HEK293 (cell line): ENCODE results near the gene EIF3M.

Experiments
- CTCF ChIA-PET: fragments of 350-600 bp; formaldehyde crosslinking; extraction: SDS; loops from one replicate; lab custom pipeline; 2021; ENCODE audit warnings: antibody characterized with exemption; lab: Yijun Ruan, JAX
- POLR2A ChIA-PET: fragments of 300-600 bp; formaldehyde crosslinking; extraction: SDS; loops from one replicate; lab custom pipeline; 2020; ENCODE audit warnings: antibody characterized with exemption, inconsistent platforms; lab: Yijun Ruan, JAX
- H3K27ac ChIP-seq: fragments of 200-500 bp; sonication (Bioruptor generic); 2 replicates; pipeline ENCODE4 v1.5.1; 2014; ENCODE audit warnings: low read depth, low read length, control low read depth, inconsistent platforms; ENCODE audit errors: extremely low read depth
- H3K36me3 ChIP-seq, 2 experiments: fragments of 200-500 bp in 1 of 2; sonication (Bioruptor generic) in 1 of 2; 1 replicate in 1 of 2; 2 replicates in 1 of 2; pipeline ENCODE4 v1.5.1; 2014 to 2017; ENCODE audit warnings: inconsistent platforms in 2 of 2, low read length in 2 of 2; ENCODE audit not compliant: control insufficient read depth in 2 of 2, insufficient read depth in 1 of 2
- H3K4me1 ChIP-seq: fragments of 200-500 bp; sonication (Bioruptor generic); 2 replicates; pipeline ENCODE4 v1.5.1; 2014; ENCODE audit warnings: mild to moderate bottlenecking, low read length, inconsistent platforms; ENCODE audit not compliant: control insufficient read depth, insufficient read depth
- H3K4me3 ChIP-seq: 2 replicates; pipeline ENCODE4 v1.5.1; 2011; ENCODE audit warnings: low read depth, mild to moderate bottlenecking, control low read depth, low read length, moderate library complexity
- H3K9me3 ChIP-seq: fragments of 200-500 bp; sonication (Bioruptor generic); 2 replicates; pipeline ENCODE4 v1.5.1; 2014; ENCODE audit warnings: low read depth, low read length, inconsistent platforms; ENCODE audit not compliant: control insufficient read depth, insufficient read depth
- HOXA7 ChIP-seq: sonication (generic); formaldehyde crosslinking; IDR thresholded peaks from 2 replicates; pipeline ENCODE4 v1.8.1; 2022; ENCODE audit warnings: missing genetic modification reagents, borderline replicate concordance
- KLF1 ChIP-seq: fragments of 450-650 bp; formaldehyde crosslinking; IDR thresholded peaks from 2 replicates; pipeline ENCODE4 v1.5.1; 2016; ENCODE audit warnings: missing biosample characterization, missing genetic modification characterization
- ZEB2 ChIP-seq: fragments of 450-650 bp; formaldehyde crosslinking; IDR thresholded peaks from 2 replicates; pipeline ENCODE4 v1.5.1; 2016; ENCODE audit warnings: missing biosample characterization, missing genetic modification characterization
- ZNF10 ChIP-seq: fragments of 450-650 bp; formaldehyde crosslinking; IDR thresholded peaks from 2 replicates; pipeline ENCODE4 v1.5.1; 2017; ENCODE audit warnings: missing biosample characterization, missing genetic modification characterization
- ZNF133 ChIP-seq: fragments of 450-650 bp; formaldehyde crosslinking; IDR thresholded peaks from 2 replicates; pipeline ENCODE4 v1.5.1; 2016; ENCODE audit warnings: missing biosample characterization, missing genetic modification characterization
- ZNF335 ChIP-seq: fragments of 450-650 bp; formaldehyde crosslinking; conservative IDR thresholded peaks from 2 replicates; pipeline ENCODE4 v1.5.1; 2016; ENCODE audit warnings: missing biosample characterization, missing genetic modification characterization
- ZNF585B ChIP-seq: fragments of 450-650 bp; formaldehyde crosslinking; IDR thresholded peaks from 2 replicates; pipeline ENCODE4 v1.5.1; 2016; ENCODE audit warnings: missing biosample characterization, missing genetic modification characterization
- ZNF660 ChIP-seq: fragments of 450-650 bp; IDR thresholded peaks from 2 replicates; pipeline ENCODE4 v1.5.1; 2018; ENCODE audit warnings: missing biosample characterization, mild to moderate bottlenecking, missing genetic modification characterization
- TF ChIP-seq, protein P1 (sequence below): fragments of 450-650 bp; formaldehyde crosslinking; IDR thresholded peaks from 2 replicates; pipeline ENCODE4 v1.5.1; 2016; ENCODE audit warnings: missing biosample characterization, missing genetic modification characterization
- TF ChIP-seq, protein P2 (sequence below): fragments of 450-650 bp; formaldehyde crosslinking; IDR thresholded peaks from 2 replicates; pipeline ENCODE4 v1.5.1; 2016; ENCODE audit warnings: missing biosample characterization, missing genetic modification characterization, borderline replicate concordance
- TF ChIP-seq, protein P3 (sequence below): fragments of 450-650 bp; formaldehyde crosslinking; IDR thresholded peaks from 2 replicates; pipeline ENCODE4 v1.5.1; 2017; ENCODE audit warnings: missing biosample characterization, missing genetic modification characterization
- TF ChIP-seq, protein P4 (sequence below): fragments of 450-650 bp; formaldehyde crosslinking; IDR thresholded peaks from 2 replicates; pipeline ENCODE4 v1.5.1; 2016; ENCODE audit warnings: missing biosample characterization, missing genetic modification characterization
- TF ChIP-seq, protein P5 (sequence below): fragments of 450-650 bp; formaldehyde crosslinking; IDR thresholded peaks from 2 replicates; pipeline ENCODE4 v1.5.1; 2016; ENCODE audit warnings: missing biosample characterization, missing genetic modification characterization

The EIF3M gene

DNA sequence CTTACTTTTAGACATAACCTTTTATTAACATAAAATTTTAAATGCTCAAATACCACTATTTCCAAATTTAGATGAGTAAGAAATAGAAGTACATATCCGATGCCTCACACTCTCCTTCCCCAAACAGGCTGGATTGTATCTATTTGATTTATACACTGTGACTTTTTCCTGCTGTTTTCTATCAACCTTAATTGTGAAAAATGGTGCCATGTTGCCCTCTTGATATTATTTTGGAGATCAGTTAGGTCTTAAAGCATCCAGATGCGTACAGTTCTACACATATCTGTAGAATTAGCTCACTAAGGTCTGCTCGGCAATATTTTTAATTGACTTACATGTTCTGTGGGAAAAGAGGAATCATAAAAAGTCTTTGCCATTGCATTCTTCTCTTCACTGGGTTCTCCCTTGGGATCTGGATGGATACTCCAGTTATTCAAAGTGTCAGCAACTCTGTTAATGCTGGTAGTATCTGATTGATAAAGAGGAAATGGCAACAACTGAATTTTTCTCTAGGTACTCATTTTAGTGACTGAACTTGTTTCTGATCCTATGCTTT is 27.2 kb downstream of the EIF3M start:
- POLR2A ChIA-PET: no interaction called here
- CTCF ChIA-PET: interaction anchor here (0.6 kb wide), 1 partner anchor 16 kb away, joined by 3 read pairs; no protein-coding TSS in a partner anchor
- Histone ChIP-seq H3K27ac (no peak overlapping the region), H3K4me3 (no peak overlapping the region), H3K4me1 (no peaks in the 10 kb centered on the region), H3K9me3 (no peaks in the 10 kb centered on the region), H3K36me3 (peaks cover 0 to 4% of the 10 kb centered on the region in 2 experiments; a peak in 1 of 3 replicates)
- TF ChIP-seq ZNF10 (tag by site-specific recombination): no peak
- TF ChIP-seq, protein P1, sequence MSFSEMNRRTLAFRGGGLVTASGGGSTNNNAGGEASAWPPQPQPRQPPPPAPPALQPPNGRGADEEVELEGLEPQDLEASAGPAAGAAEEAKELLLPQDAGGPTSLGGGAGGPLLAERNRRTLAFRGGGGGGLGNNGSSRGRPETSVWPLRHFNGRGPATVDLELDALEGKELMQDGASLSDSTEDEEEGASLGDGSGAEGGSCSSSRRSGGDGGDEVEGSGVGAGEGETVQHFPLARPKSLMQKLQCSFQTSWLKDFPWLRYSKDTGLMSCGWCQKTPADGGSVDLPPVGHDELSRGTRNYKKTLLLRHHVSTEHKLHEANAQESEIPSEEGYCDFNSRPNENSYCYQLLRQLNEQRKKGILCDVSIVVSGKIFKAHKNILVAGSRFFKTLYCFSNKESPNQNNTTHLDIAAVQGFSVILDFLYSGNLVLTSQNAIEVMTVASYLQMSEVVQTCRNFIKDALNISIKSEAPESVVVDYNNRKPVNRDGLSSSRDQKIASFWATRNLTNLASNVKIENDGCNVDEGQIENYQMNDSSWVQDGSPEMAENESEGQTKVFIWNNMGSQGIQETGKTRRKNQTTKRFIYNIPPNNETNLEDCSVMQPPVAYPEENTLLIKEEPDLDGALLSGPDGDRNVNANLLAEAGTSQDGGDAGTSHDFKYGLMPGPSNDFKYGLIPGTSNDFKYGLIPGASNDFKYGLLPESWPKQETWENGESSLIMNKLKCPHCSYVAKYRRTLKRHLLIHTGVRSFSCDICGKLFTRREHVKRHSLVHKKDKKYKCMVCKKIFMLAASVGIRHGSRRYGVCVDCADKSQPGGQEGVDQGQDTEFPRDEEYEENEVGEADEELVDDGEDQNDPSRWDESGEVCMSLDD (tag by site-specific recombination): no peak
- TF ChIP-seq ZNF585B (tag by site-specific recombination): no peak
- TF ChIP-seq, protein P2, sequence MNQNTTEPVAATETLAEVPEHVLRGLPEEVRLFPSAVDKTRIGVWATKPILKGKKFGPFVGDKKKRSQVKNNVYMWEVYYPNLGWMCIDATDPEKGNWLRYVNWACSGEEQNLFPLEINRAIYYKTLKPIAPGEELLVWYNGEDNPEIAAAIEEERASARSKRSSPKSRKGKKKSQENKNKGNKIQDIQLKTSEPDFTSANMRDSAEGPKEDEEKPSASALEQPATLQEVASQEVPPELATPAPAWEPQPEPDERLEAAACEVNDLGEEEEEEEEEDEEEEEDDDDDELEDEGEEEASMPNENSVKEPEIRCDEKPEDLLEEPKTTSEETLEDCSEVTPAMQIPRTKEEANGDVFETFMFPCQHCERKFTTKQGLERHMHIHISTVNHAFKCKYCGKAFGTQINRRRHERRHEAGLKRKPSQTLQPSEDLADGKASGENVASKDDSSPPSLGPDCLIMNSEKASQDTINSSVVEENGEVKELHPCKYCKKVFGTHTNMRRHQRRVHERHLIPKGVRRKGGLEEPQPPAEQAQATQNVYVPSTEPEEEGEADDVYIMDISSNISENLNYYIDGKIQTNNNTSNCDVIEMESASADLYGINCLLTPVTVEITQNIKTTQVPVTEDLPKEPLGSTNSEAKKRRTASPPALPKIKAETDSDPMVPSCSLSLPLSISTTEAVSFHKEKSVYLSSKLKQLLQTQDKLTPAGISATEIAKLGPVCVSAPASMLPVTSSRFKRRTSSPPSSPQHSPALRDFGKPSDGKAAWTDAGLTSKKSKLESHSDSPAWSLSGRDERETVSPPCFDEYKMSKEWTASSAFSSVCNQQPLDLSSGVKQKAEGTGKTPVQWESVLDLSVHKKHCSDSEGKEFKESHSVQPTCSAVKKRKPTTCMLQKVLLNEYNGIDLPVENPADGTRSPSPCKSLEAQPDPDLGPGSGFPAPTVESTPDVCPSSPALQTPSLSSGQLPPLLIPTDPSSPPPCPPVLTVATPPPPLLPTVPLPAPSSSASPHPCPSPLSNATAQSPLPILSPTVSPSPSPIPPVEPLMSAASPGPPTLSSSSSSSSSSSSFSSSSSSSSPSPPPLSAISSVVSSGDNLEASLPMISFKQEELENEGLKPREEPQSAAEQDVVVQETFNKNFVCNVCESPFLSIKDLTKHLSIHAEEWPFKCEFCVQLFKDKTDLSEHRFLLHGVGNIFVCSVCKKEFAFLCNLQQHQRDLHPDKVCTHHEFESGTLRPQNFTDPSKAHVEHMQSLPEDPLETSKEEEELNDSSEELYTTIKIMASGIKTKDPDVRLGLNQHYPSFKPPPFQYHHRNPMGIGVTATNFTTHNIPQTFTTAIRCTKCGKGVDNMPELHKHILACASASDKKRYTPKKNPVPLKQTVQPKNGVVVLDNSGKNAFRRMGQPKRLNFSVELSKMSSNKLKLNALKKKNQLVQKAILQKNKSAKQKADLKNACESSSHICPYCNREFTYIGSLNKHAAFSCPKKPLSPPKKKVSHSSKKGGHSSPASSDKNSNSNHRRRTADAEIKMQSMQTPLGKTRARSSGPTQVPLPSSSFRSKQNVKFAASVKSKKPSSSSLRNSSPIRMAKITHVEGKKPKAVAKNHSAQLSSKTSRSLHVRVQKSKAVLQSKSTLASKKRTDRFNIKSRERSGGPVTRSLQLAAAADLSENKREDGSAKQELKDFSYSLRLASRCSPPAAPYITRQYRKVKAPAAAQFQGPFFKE (tag by site-specific recombination): no peak
- TF ChIP-seq HOXA7 (CRISPR knock-in tag): no peak
- no peak for TF ChIP-seq ZEB2 (tag by site-specific recombination)
- TF ChIP-seq, protein P3, sequence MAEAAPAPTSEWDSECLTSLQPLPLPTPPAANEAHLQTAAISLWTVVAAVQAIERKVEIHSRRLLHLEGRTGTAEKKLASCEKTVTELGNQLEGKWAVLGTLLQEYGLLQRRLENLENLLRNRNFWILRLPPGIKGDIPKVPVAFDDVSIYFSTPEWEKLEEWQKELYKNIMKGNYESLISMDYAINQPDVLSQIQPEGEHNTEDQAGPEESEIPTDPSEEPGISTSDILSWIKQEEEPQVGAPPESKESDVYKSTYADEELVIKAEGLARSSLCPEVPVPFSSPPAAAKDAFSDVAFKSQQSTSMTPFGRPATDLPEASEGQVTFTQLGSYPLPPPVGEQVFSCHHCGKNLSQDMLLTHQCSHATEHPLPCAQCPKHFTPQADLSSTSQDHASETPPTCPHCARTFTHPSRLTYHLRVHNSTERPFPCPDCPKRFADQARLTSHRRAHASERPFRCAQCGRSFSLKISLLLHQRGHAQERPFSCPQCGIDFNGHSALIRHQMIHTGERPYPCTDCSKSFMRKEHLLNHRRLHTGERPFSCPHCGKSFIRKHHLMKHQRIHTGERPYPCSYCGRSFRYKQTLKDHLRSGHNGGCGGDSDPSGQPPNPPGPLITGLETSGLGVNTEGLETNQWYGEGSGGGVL (tag by site-specific recombination): no peak
- TF ChIP-seq ZNF335 (tag by site-specific recombination): no peak
- TF ChIP-seq, protein P4, sequence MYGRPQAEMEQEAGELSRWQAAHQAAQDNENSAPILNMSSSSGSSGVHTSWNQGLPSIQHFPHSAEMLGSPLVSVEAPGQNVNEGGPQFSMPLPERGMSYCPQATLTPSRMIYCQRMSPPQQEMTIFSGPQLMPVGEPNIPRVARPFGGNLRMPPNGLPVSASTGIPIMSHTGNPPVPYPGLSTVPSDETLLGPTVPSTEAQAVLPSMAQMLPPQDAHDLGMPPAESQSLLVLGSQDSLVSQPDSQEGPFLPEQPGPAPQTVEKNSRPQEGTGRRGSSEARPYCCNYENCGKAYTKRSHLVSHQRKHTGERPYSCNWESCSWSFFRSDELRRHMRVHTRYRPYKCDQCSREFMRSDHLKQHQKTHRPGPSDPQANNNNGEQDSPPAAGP (tag by site-specific recombination): no peak
- no peak for TF ChIP-seq ZNF133 (tag by site-specific recombination)
- no peak for TF ChIP-seq KLF1
- TF ChIP-seq, protein P5, sequence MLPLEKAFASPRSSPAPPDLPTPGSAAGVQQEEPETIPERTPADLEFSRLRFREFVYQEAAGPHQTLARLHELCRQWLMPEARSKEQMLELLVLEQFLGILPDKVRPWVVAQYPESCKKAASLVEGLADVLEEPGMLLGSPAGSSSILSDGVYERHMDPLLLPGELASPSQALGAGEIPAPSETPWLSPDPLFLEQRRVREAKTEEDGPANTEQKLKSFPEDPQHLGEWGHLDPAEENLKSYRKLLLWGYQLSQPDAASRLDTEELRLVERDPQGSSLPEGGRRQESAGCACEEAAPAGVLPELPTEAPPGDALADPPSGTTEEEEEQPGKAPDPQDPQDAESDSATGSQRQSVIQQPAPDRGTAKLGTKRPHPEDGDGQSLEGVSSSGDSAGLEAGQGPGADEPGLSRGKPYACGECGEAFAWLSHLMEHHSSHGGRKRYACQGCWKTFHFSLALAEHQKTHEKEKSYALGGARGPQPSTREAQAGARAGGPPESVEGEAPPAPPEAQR (tag by site-specific recombination): no peak
- no peak for TF ChIP-seq ZNF660 (tag by site-specific recombination)
- TF ChIP-seq, all 188 proteins: peak for 0
